GM13976 (cell line): ENCODE measurements around the gene CDRT4.

Experiments used
- DNase-seq: peaks from one replicate; pipeline ENCODE4 v3.0.0; 2012; ENCODE audit warnings: low spot score
- CTCF ChIP-seq: IDR thresholded peaks from 2 replicates; pipeline ENCODE4 v1.5.1; 2012; ENCODE audit warnings: borderline replicate concordance, mild to moderate bottlenecking; ENCODE audit not compliant: insufficient read depth; ENCODE audit errors: extremely low read depth, missing control alignments, control extremely low read depth
- in situ Hi-C: fragments of 300-500 bp; cut with MboI; formaldehyde crosslinking; loops from one replicate; pipeline ENCODE4 v1.12.0; 2022; ENCODE audit warnings: low sequenced_read_pairs, mixed read lengths, inconsistent platforms; ENCODE audit not compliant: unreplicated experiment

The CDRT4 gene

GRCh38 chr17:15403276-15403939, 64.0 kb downstream of the CDRT4 start:
- TF ChIP-seq CTCF = no peak
- no peak for DNase-seq
- in situ Hi-C loops = no loop called here

- in situ Hi-C loops = no loop called here
- DNase-seq = no peak
Measured at GRCh38 chr17:15399443-15399842, 68.0 kb downstream of the CDRT4 start.

GRCh38 chr17:15398736-15399331, 68.6 kb downstream of the CDRT4 start:
- TF ChIP-seq CTCF = no peak
- in situ Hi-C loops = no loop called here
- DNase-seq = no peak

More at GRCh38 chr17:15399443-15399842, 68.0 kb downstream of the CDRT4 start:
- TF ChIP-seq CTCF = no peak

GRCh38 chr17:15398291-15398690, 69.1 kb downstream of the CDRT4 start:
- in situ Hi-C loops = no loop called here
- DNase-seq = no peak
- TF ChIP-seq CTCF = no peak

GRCh38 chr17:15397620-15398019, 69.8 kb downstream of the CDRT4 start:
- in situ Hi-C loops = no loop called here
- no peak for DNase-seq
- no peak for TF ChIP-seq CTCF

- no peak for DNase-seq
- in situ Hi-C loops = no loop called here
- no peak for TF ChIP-seq CTCF
Measured at GRCh38 chr17:15395091-15395490, 72.3 kb downstream of the CDRT4 start.
